HepG2 (cell line): ENCODE measurements around the gene COQ10B. TPM values are rescaled to one million over a fixed set of nuclear protein-coding genes. Genes with fewer than 3 reads are reported as not detected.

Source experiments
- CHCHD3 ChIP-seq: sonication (generic); formaldehyde crosslinking; IDR thresholded peaks from 2 replicates; pipeline ENCODE4 v1.8.0; 2022; ENCODE audit warnings: mild to moderate bottlenecking, missing genetic modification reagents, moderate library complexity
- FOXO4 ChIP-seq: sonication (generic); formaldehyde crosslinking; conservative IDR thresholded peaks from 2 replicates; pipeline ENCODE4 v1.8.1; 2023; ENCODE audit warnings: missing genetic modification reagents
- GMEB1 ChIP-seq: sonication (generic); formaldehyde crosslinking; IDR thresholded peaks from 2 replicates; pipeline ENCODE4 v1.5.1; 2020; ENCODE audit warnings: missing genetic modification reagents, mild to moderate bottlenecking, borderline replicate concordance
- GTF3A ChIP-seq: sonication (generic); formaldehyde crosslinking; conservative IDR thresholded peaks from 2 replicates; pipeline ENCODE4 v1.4.0; 2020; ENCODE audit warnings: mild to moderate bottlenecking, missing genetic modification reagents
- HNRNPK ChIP-seq: fragments of 200-400 bp; formaldehyde crosslinking; IDR thresholded peaks from 2 replicates; pipeline ENCODE4 v1.6.1; 2018; ENCODE audit warnings: low read length, low read depth, moderate library complexity, mild to moderate bottlenecking; ENCODE audit not compliant: poor library complexity, severe bottlenecking
- HOXA5 ChIP-seq: sonication (generic); formaldehyde crosslinking; IDR thresholded peaks from 2 replicates; pipeline ENCODE4 v1.4.0; 2020; ENCODE audit warnings: missing genetic modification reagents
- MED13 ChIP-seq: sonication (generic); formaldehyde crosslinking; IDR thresholded peaks from 2 replicates; pipeline ENCODE4 v1.5.0; 2020; ENCODE audit warnings: missing genetic modification reagents
- PHF20 ChIP-seq: sonication (generic); formaldehyde crosslinking; IDR thresholded peaks from 2 replicates; pipeline ENCODE4 v1.5.0; 2020; ENCODE audit warnings: mild to moderate bottlenecking, missing genetic modification reagents
- SOX6 ChIP-seq, 2 experiments: fragments of 450-650 bp in 1 of 2; sonication (generic) in 1 of 2; formaldehyde crosslinking in 1 of 2; IDR thresholded peaks; 2 replicates each; pipeline versions ENCODE4 v1.4.0 to v1.6.1; 2017 to 2020; ENCODE audit warnings: antibody characterized with exemption in 1 of 2, mild to moderate bottlenecking in 1 of 2, missing genetic modification reagents in 1 of 2
- STAT5B ChIP-seq: sonication (generic); formaldehyde crosslinking; IDR thresholded peaks from 2 replicates; pipeline ENCODE4 v1.4.0; 2020; ENCODE audit warnings: missing genetic modification reagents
- ZFYVE20 ChIP-seq: sonication (generic); formaldehyde crosslinking; IDR thresholded peaks from 2 replicates; pipeline ENCODE4 v1.8.0; 2023; ENCODE audit warnings: low read depth, mild to moderate bottlenecking, moderate library complexity, missing genetic modification reagents, borderline replicate concordance
- ZHX2 ChIP-seq, 2 experiments: sonication (generic) in 1 of 2; formaldehyde crosslinking in 1 of 2; IDR thresholded peaks; 2 replicates each; pipeline versions ENCODE4 v1.6.1 to v1.9.0; 2014 to 2022; ENCODE audit warnings: antibody characterized with exemption in 1 of 2, borderline replicate concordance in 1 of 2, inconsistent platforms in 1 of 2, low read depth in 1 of 2, missing genetic modification reagents in 1 of 2
- ZNF773 ChIP-seq: sonication (generic); formaldehyde crosslinking; IDR thresholded peaks from 2 replicates; pipeline ENCODE4 v1.4.0; 2020; ENCODE audit warnings: missing genetic modification reagents, borderline replicate concordance
- polyA plus RNA-seq, 8 experiments: library from polyadenylated mRNA; depleted of rRNA in 3 of 8; stranded (reverse) in 7 of 8; unstranded in 1 of 8; fragments of >200 nt; fragmentation: Illumina TruSeq in 4 of 8; extraction: Trizol in 4 of 8; gene quantifications; 2 replicates each; pipeline versions ENCODE4 v1.2.1 to v1.2.3, GENCODE V29; 2011 to 2016; ENCODE audit warnings: low read depth in 4 of 8, missing spikeins in 1 of 8, mixed read lengths in 1 of 8; ENCODE audit not compliant: insufficient read depth in 1 of 8
- total RNA-seq, 5 experiments: library from RNA; depleted of rRNA; stranded (reverse); fragments of >200 nt; fragmentation: Illumina TruSeq; extraction: Trizol; gene quantifications; 2 replicates each; pipeline ENCODE4 v1.2.3, GENCODE V29; 2016; ENCODE audit warnings: low read depth in 1 of 5

The COQ10B gene
- total and polyA plus RNA-seq, 2 of the 13 experiments (the other 11 are each of a cell fraction or from before 2014, with no cell fraction given), result 4.6 to 34.9 TPM

- TF ChIP-seq GTF3A (no peak; the same call in 1 of the 2 replicates), STAT5B (CRISPR knock-in tag) (peak; percentile 93; the same call in 1 of the 2 replicates), FOXO4 (CRISPR knock-in tag) (no peak; the same call in 1 of the 2 replicates), GMEB1 (CRISPR knock-in tag) (peak; percentile 95), PHF20 (CRISPR knock-in tag) (peak; percentile 87), MED13 (peak; percentile 93), SOX6 (IDR thresholded peaks at IDR 0.05) (no peak), SOX6 (CRISPR knock-in tag; IDR thresholded peaks at IDR 0.05) (peak; percentile 90), CHCHD3 (CRISPR knock-in tag) (peak; percentile 97), HNRNPK (peak; percentile 93), ZFYVE20 (peak; percentile 96), ZHX2 (IDR thresholded peaks at IDR 0.05; ENCODE audit: low read depth) (peak; percentile 95), ZHX2 (CRISPR knock-in tag; IDR thresholded peaks at IDR 0.05; ENCODE audit: borderline replicate concordance) (peak; percentile 92; the same call in 1 of the 2 replicates), ZNF773 (CRISPR knock-in tag) (peak; percentile 88; the same call in 1 of the 2 replicates), HOXA5 (CRISPR knock-in tag) (peak; percentile 88)
Measured at GRCh38 chr2:197499594-197500502, 46.5 kb downstream of the COQ10B start, which contains the start of the genes HSPD1 and HSPE1 (continued).
